GM21367 (cell line): ENCODE data around the gene LGR4.
"Not testable (repeated sequence)": the region's sequence is repeated elsewhere in the genome, so short reads cannot be mapped to it uniquely, and the experiment has no call there.

ENCODE experiments used
- ATAC-seq: cut with Tn5 transposase; IDR thresholded peaks from one replicate; pipeline ENCODE4 v1.9.1; 2021; ENCODE audit not compliant: unreplicated experiment

LGR4 gene

GRCh38 chr11:27472398-27473016, at the start of gene LGR4:
LGR4 (minus strand) TSS chr11:27472790; CDS start chr11:27472302, 488 bp downstream.
- peak; percentile 94 for ATAC-seq

GRCh38 chr11:27520226-27520625, 47.6 kb upstream of the LGR4 start:
- ATAC-seq: no peak

- ATAC-seq: no peak
Observed at GRCh38 chr11:27518518-27518917, 45.9 kb upstream of the LGR4 start.

GRCh38 chr11:27517490-27517889, 44.9 kb upstream of the LGR4 start:
- ATAC-seq: not testable (repeated sequence)

GRCh38 chr11:27514558-27514957, 42.0 kb upstream of the LGR4 start:
- ATAC-seq: no peak

- ATAC-seq: no peak
Observed at GRCh38 chr11:27514076-27514475, 41.5 kb upstream of the LGR4 start.

GRCh38 chr11:27513389-27513788, 40.8 kb upstream of the LGR4 start:
- no peak for ATAC-seq

GRCh38 chr11:27512238-27512637, 39.6 kb upstream of the LGR4 start:
- no peak for ATAC-seq

- no peak for ATAC-seq
Observed at GRCh38 chr11:27509908-27510307, 37.3 kb upstream of the LGR4 start.

GRCh38 chr11:27507557-27508322, 35.1 kb upstream of the LGR4 start:
- no peak for ATAC-seq

- peak; percentile 92 for ATAC-seq
Observed at GRCh38 chr11:27506200-27507182, 33.9 kb upstream of the LGR4 start, which contains the start of gene LIN7C. LIN7C (minus strand) TSS chr11:27506769; CDS start chr11:27506752, 17 bp downstream.

GRCh38 chr11:27505781-27506180, 33.2 kb upstream of the LGR4 start:
- ATAC-seq: no peak

GRCh38 chr11:27504205-27504604, 31.6 kb upstream of the LGR4 start:
- ATAC-seq: no peak

- ATAC-seq: no peak
Observed at GRCh38 chr11:27501100-27501499, 28.5 kb upstream of the LGR4 start.

- ATAC-seq: no peak
Observed at GRCh38 chr11:27497911-27498310, 25.3 kb upstream of the LGR4 start.

GRCh38 chr11:27497284-27497866, 24.8 kb upstream of the LGR4 start:
- peak; percentile 81 for ATAC-seq

- no peak for ATAC-seq
Observed at GRCh38 chr11:27496461-27496860, 23.9 kb upstream of the LGR4 start.

- no peak for ATAC-seq
Observed at GRCh38 chr11:27495710-27496300, 23.2 kb upstream of the LGR4 start.

- no peak for ATAC-seq
Observed at GRCh38 chr11:27489092-27489491, 16.5 kb upstream of the LGR4 start.

GRCh38 chr11:27487706-27488105, 15.1 kb upstream of the LGR4 start:
- no peak for ATAC-seq
